Mesenchymal stem cell (in vitro differentiated cells and primary cell): ENCODE results near the gene RGS12.

Experiments used
- DNase-seq: peaks from one replicate; pipeline ENCODE4 v3.0.0-alpha.2; 2013
- H2AFZ ChIP-seq: one replicate; pipeline ENCODE4 v1.6.1; 2013; ENCODE audit warnings: low read depth, mild to moderate bottlenecking, control low read depth, inconsistent platforms, low read length, moderate library complexity
- H2AK5ac ChIP-seq: 2 replicates; pipeline ENCODE4 v1.6.1; 2013; ENCODE audit warnings: low read length, moderate library complexity, mild to moderate bottlenecking, inconsistent platforms; ENCODE audit not compliant: severe bottlenecking
- H2BK120ac ChIP-seq: one replicate; pipeline ENCODE4 v1.6.1; 2013; ENCODE audit warnings: low read depth, mild to moderate bottlenecking, inconsistent platforms, low read length, moderate library complexity
- H2BK12ac ChIP-seq, 2 experiments: one replicate each; pipeline ENCODE4 v1.6.1; 2013; ENCODE audit warnings: inconsistent platforms in 2 of 2, low read length in 2 of 2, mild to moderate bottlenecking in 2 of 2, moderate library complexity in 2 of 2, control low read depth in 1 of 2
- H2BK15ac ChIP-seq: one replicate; pipeline ENCODE4 v1.6.1; 2013; ENCODE audit warnings: mild to moderate bottlenecking, low read depth, inconsistent platforms; ENCODE audit not compliant: poor library complexity, severe bottlenecking
- H2BK5ac ChIP-seq: 2 replicates; pipeline ENCODE4 v1.6.1; 2013; ENCODE audit warnings: low read depth, mild to moderate bottlenecking, low read length, control low read depth, inconsistent platforms; ENCODE audit not compliant: poor library complexity, severe bottlenecking
- H3K14ac ChIP-seq, 2 experiments: one replicate each; pipeline ENCODE4 v1.6.1; 2013; ENCODE audit warnings: inconsistent platforms in 2 of 2, low read length in 2 of 2, control low read depth in 1 of 2, mild to moderate bottlenecking in 1 of 2, moderate library complexity in 1 of 2
- H3K18ac ChIP-seq, 2 experiments: one replicate each; pipeline ENCODE4 v1.6.1; 2013; ENCODE audit warnings: inconsistent platforms in 2 of 2, low read length in 2 of 2, control low read depth in 1 of 2, low read depth in 1 of 2, mild to moderate bottlenecking in 1 of 2
- H3K23ac ChIP-seq, 2 experiments: one replicate each; pipeline ENCODE4 v1.6.1; 2013; ENCODE audit warnings: inconsistent platforms in 2 of 2, low read length in 2 of 2, mild to moderate bottlenecking in 2 of 2, moderate library complexity in 2 of 2, control low read depth in 1 of 2
- H3K27ac ChIP-seq: 2 replicates; pipeline ENCODE4 v1.5.1; 2013; ENCODE audit warnings: mild to moderate bottlenecking, moderate library complexity, low read length, control low read depth, inconsistent platforms; ENCODE audit not compliant: poor library complexity, severe bottlenecking
- H3K27me3 ChIP-seq, 2 experiments: 2 replicates each; pipeline versions ENCODE4 v1.6.1 to v1.7.0; 2013; ENCODE audit warnings: low read length in 2 of 2, mild to moderate bottlenecking in 2 of 2, moderate library complexity in 2 of 2, control low read depth in 1 of 2, inconsistent platforms in 1 of 2; ENCODE audit not compliant: control insufficient read depth in 1 of 2, insufficient read depth in 1 of 2
- H3K36me3 ChIP-seq, 2 experiments: 2 replicates each; pipeline versions ENCODE4 v1.6.1 to v1.7.0; 2013; ENCODE audit warnings: low read length in 2 of 2, control low read depth in 1 of 2, inconsistent platforms in 1 of 2, low read depth in 1 of 2, mild to moderate bottlenecking in 1 of 2; ENCODE audit not compliant: insufficient read depth in 2 of 2, control insufficient read depth in 1 of 2
- H3K4ac ChIP-seq, 2 experiments: one replicate each; pipeline ENCODE4 v1.6.1; 2013; ENCODE audit warnings: inconsistent platforms in 2 of 2, low read length in 2 of 2, mild to moderate bottlenecking in 2 of 2, moderate library complexity in 2 of 2, control low read depth in 1 of 2, low read depth in 1 of 2
- H3K4me1 ChIP-seq: 2 replicates; pipeline ENCODE4 v1.6.1; 2013; ENCODE audit warnings: low read depth, low read length, control low read depth; ENCODE audit not compliant: control insufficient read depth, insufficient read depth
- H3K4me2 ChIP-seq: 2 replicates; pipeline ENCODE4 v1.6.1; 2013; ENCODE audit warnings: low read length, mild to moderate bottlenecking, inconsistent platforms; ENCODE audit not compliant: poor library complexity, severe bottlenecking
- H3K4me3 ChIP-seq, 2 experiments: 2 replicates each; pipeline versions ENCODE4 v1.5.1 to v1.7.0; 2013; ENCODE audit warnings: low read length in 2 of 2, mild to moderate bottlenecking in 2 of 2, control low read depth in 1 of 2, low read depth in 1 of 2; ENCODE audit not compliant: insufficient read depth in 1 of 2
- H3K79me1 ChIP-seq: replicated peaks from 2 replicates; pipeline ENCODE4 v1.6.1; 2013; ENCODE audit warnings: mild to moderate bottlenecking, control low read depth, low read length, inconsistent platforms; ENCODE audit not compliant: poor library complexity, severe bottlenecking
- H3K9ac ChIP-seq: 2 replicates; pipeline ENCODE4 v1.7.0; 2013; ENCODE audit warnings: mild to moderate bottlenecking, low read length, moderate library complexity
- H3K9me3 ChIP-seq: 2 replicates; pipeline ENCODE4 v1.7.0; 2013; ENCODE audit warnings: mild to moderate bottlenecking, low read length; ENCODE audit not compliant: control insufficient read depth
- H4K8ac ChIP-seq: one replicate; pipeline ENCODE4 v1.6.1; 2013; ENCODE audit warnings: inconsistent platforms, mild to moderate bottlenecking, low read length, moderate library complexity
- H4K91ac ChIP-seq: one replicate; pipeline ENCODE4 v1.6.1; 2013; ENCODE audit warnings: mild to moderate bottlenecking, low read length, inconsistent platforms
- WGBS: methylation state at CpG from one replicate; pipeline ENCODE4 v1.1.7; 2013; ENCODE audit warnings: mixed read lengths; 5-methylcytosine and 5-hydroxymethylcytosine counted together

RGS12 gene

DNA sequence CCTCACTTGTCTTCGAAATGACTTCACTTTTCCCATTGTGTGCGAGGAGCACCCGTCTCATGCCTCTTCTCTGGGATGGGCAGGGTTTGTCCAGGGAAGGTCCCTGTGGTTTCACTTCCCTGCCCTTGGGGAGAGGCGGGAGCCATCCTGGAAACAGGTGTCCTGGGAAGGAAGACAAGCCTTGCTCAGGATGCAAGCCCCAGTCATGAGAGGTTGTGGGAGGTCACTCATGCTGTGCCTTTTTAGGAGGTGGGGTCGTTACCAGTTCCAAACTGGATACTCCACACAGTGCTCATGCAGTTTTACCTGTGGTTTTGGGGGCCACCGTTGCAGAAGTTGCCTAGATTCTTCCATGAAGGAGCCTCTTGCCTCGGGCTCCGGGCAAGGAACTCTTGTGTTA is 3.8 kb downstream of the RGS12 start:
- H3K36me3 ChIP-seq: peaks cover 0 to 15% of the 10 kb centered on the region in 2 experiments
- no peak overlapping the region for H3K23ac ChIP-seq
- no peak overlapping the region for H2AFZ ChIP-seq
- H4K91ac ChIP-seq: no peak overlapping the region
- H3K9ac ChIP-seq: no peak overlapping the region
- no peak overlapping the region for H3K4me3 ChIP-seq
- H2BK15ac ChIP-seq: no peak overlapping the region
- peaks cover 56% of the 10 kb centered on the region for H3K79me1 ChIP-seq
- no peaks in the 10 kb centered on the region for H3K27me3 ChIP-seq
- H3K14ac ChIP-seq: no peak overlapping the region
- no peak for DNase-seq
- no peak overlapping the region for H2BK5ac ChIP-seq
- no peak overlapping the region for H3K4ac ChIP-seq
- H3K9me3 ChIP-seq: peaks cover 9% of the 10 kb centered on the region
- no peak overlapping the region for H2BK120ac ChIP-seq
- no peak overlapping the region for H3K4me2 ChIP-seq
- H3K18ac ChIP-seq: no peak overlapping the region
- H3K27ac ChIP-seq: no peak overlapping the region
- H3K4me1 ChIP-seq: peaks cover 28% of the 10 kb centered on the region
- H2AK5ac ChIP-seq: no peak overlapping the region
- H4K8ac ChIP-seq: no peak overlapping the region
- WGBS: 97% methylated on average over 8 of the region's 8 CpGs
- H2BK12ac ChIP-seq: no peak overlapping the region

GRCh38 chr4:3297066-3297859 is 4.4 kb downstream of the RGS12 start:
- no peak overlapping the region for H2BK12ac ChIP-seq
- peaks cover 58% of the 10 kb centered on the region for H3K79me1 ChIP-seq
- no peak for DNase-seq

GRCh38 chr4:3299122-3299975 is 6.5 kb downstream of the RGS12 start:
- H3K4ac ChIP-seq: no peak overlapping the region
- H3K4me2 ChIP-seq: no peak overlapping the region
- H3K27ac ChIP-seq: no peak overlapping the region
- peaks cover 9% of the 10 kb centered on the region for H3K9me3 ChIP-seq
- no peak overlapping the region for H3K4me3 ChIP-seq
- H2BK120ac ChIP-seq: no peak overlapping the region
- H3K36me3 ChIP-seq: peaks cover 0 to 15% of the 10 kb centered on the region in 2 experiments
- no peak overlapping the region for H2BK5ac ChIP-seq
- peaks cover 26% of the 10 kb centered on the region for H3K4me1 ChIP-seq
- DNase-seq: no peak
- H2BK15ac ChIP-seq: no peak overlapping the region
- H3K79me1 ChIP-seq: peaks cover 57% of the 10 kb centered on the region
- H3K23ac ChIP-seq: no peak overlapping the region
- H2AFZ ChIP-seq: no peak overlapping the region
- H3K18ac ChIP-seq: no peak overlapping the region
- 89% methylated on average over 8 of the region's 9 CpGs for WGBS
- H4K91ac ChIP-seq: no peak overlapping the region
- no peaks in the 10 kb centered on the region for H3K27me3 ChIP-seq
- no peak overlapping the region for H2BK12ac ChIP-seq
- H3K14ac ChIP-seq: no peak overlapping the region
- no peak overlapping the region for H3K9ac ChIP-seq
- H4K8ac ChIP-seq: no peak overlapping the region
- no peak overlapping the region for H2AK5ac ChIP-seq

More at GRCh38 chr4:3297066-3297859, 4.4 kb downstream of the RGS12 start:
- no peak overlapping the region for H2BK15ac ChIP-seq
- H3K27me3 ChIP-seq: no peaks in the 10 kb centered on the region
- H2BK5ac ChIP-seq: no peak overlapping the region
- H4K8ac ChIP-seq: no peak overlapping the region
- peaks cover 27% of the 10 kb centered on the region for H3K4me1 ChIP-seq
- H4K91ac ChIP-seq: no peak overlapping the region
- H3K4me3 ChIP-seq: no peak overlapping the region
- H2BK120ac ChIP-seq: no peak overlapping the region
- no peak overlapping the region for H3K4ac ChIP-seq
- H3K27ac ChIP-seq: no peak overlapping the region
- H3K14ac ChIP-seq: no peak overlapping the region
- H3K36me3 ChIP-seq: peaks cover 0 to 15% of the 10 kb centered on the region in 2 experiments
- H3K9ac ChIP-seq: no peak overlapping the region
- WGBS: 97% methylated on average over 13 of the region's 13 CpGs
- H3K9me3 ChIP-seq: peaks cover 9% of the 10 kb centered on the region
- no peak overlapping the region for H3K18ac ChIP-seq
- H2AFZ ChIP-seq: no peak overlapping the region
- no peak overlapping the region for H3K23ac ChIP-seq
- H3K4me2 ChIP-seq: no peak overlapping the region
- H2AK5ac ChIP-seq: no peak overlapping the region
